HG03439 (cell line): ENCODE data around the gene ZNF521.
"Not testable (repeated sequence)": the region's sequence is repeated elsewhere in the genome, so short reads cannot be mapped to it uniquely, and the experiment has no call there.

Experiments used
- ATAC-seq: cut with Tn5 transposase; IDR thresholded peaks from one replicate; pipeline ENCODE4 v1.9.1; 2021; ENCODE audit warnings: mild to moderate bottlenecking, moderate library complexity; ENCODE audit not compliant: unreplicated experiment

ZNF521 gene

DNA sequence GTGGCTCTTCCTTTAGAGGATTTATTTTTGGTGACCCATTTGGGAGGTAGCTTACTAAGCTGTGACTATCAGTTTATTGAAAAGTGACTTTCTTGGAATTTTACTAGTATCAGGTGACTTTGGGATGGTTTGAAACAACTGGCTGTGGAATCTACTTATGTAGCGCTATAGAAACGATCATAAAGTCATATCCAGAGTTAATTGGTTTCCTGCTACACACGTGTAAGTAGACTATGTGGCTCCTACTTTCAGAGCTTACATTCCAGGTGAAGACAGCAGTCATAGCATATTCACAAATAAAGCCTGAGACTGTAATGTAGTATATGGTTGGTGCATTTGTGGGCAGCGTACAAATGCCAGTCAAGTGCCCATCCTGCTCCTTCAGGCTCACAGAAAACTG is 308.9 kb downstream of the ZNF521 start:
- ATAC-seq, result no peak

GRCh38 chr18:25042641-25043051 is 309.3 kb downstream of the ZNF521 start:
- no peak for ATAC-seq

DNA sequence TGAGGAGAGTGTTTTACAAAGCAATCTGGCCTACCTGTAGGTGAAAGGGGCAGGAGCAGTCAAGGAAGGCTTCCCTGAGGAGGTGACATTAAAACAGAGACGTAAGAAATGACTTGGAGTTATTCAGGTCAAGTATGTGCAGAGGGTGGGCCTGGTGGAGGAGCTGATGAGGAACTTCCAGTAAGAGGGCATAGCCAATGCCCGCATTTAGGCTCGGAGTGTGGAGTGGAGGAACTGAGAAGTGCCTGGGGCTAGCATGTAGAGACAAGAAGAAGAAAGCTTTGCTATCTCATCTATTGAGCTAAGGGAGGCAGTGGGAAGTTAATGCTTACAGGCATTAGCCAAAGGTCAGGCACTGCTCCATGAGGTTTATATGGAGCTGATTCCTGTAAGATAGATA is 312.2 kb downstream of the ZNF521 start:
- ATAC-seq, result no peak

DNA sequence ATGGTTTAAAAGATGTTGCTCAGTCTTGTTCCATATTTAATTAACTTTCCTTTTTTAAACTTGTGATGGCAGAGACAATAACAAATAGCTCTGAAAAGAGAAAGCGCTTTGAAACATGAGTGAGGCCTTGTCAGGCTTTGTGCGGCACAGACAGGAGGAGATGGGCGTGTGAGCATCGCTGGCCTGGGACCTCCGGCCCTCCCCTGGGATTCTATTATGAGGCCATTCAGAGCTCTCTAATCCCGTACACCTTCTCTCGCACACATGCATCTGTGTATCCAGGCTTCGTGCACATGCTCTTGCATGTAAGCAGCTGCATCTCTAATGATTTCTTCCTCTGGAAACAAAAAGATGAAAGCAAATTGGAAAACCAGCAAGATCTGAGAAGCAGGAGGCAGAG is 313.7 kb downstream of the ZNF521 start:
- ATAC-seq, result no peak

GRCh38 chr18:25033747-25034471 is 318.1 kb downstream of the ZNF521 start:
- no peak for ATAC-seq

DNA sequence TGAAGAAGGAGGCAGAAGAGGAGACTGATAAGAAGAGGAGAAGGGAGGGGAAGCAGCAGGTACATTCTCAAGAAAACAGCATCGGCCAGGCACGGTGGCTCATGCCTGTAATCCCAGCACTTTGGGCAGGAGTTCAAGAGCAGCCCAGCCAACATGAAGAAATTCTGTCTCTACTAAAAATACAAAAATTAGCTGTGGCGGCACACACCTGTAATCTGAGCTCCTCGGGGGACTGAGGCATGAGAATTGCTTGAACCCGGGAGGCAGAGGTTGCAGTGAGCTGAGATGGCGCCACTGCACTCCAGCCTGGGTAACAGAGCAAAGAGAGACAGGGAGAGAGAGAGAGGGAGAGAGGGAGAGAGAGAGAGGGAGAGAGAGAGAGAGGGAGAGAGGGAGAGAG is 318.8 kb downstream of the ZNF521 start:
- ATAC-seq, result not testable (repeated sequence)

DNA sequence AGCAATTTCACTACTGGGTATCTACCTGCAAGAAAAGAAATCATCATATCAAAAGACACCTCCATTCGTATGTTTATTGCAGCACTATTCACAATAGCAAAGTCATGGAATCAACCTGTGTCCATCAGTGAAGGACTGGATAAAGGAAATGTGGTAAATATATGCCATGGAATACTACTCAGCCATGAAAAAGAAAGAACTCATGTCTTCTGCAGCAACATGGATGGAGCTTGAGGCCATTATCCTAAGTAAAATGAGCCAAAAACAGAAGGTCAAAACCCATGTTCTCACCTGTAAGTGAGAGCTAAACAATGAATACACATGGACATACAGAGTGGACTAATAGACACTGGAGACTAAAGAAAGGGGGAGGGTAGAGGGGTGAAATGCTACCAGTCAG is 322.2 kb downstream of the ZNF521 start:
- ATAC-seq, result no peak

DNA sequence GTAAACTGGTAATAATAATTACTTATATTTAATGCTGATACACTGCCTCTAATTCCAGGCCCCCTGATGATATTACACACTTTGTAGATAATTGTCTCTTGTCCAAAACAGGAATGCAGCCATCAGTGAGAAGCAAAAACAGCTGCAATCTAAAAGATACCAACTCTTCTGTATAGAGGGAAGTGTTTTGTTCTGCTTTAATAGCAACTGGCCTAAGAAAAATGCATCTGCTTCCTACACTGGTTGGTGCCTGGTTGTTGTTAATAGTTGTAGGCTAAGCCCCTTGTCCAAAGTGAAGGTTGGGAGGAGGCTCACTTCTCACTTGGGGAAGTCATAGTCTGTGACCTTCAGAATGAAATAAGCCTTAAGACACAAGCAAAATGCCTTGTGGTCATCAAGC is 332.0 kb downstream of the ZNF521 start:
- ATAC-seq, result no peak

DNA sequence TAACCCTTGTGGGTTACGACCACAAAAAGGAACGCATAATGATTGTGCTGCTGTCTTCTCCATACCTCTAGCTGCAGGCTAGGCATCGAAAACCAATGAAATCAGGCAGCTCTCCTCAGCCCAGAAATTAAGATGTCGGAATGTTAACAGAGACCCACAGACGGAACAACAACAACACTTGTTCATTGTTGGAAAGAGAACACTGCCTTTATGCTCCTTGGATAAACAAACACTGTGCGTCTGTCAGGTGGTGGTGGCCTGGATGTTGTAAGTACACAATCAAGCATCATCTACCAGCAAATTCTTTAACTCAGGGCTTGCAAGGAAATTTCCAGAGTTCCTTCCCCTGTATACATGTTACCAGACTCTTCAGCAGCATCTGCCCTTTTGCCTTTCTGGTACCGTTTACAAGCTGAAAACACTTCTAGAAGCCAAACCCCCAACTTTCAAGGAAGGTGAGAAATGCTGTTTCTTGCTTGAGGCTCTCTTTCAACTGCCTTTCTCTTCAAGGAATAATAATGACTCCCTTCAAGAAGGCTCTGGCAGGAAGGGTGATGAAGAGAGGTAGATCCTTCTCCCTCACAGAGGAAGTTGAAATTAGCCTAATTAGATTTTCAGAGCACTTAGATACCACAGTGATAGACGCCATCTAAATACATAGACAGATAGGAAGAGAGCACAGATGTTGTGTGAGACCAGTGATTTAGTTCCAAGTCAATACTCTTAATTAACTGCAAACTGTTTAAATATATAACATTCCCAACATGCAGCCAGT is 332.7 kb downstream of the ZNF521 start:
- no peak for ATAC-seq

- ATAC-seq, result no peak
Observed at GRCh38 chr18:25016666-25017065, 335.3 kb downstream of the ZNF521 start.

DNA sequence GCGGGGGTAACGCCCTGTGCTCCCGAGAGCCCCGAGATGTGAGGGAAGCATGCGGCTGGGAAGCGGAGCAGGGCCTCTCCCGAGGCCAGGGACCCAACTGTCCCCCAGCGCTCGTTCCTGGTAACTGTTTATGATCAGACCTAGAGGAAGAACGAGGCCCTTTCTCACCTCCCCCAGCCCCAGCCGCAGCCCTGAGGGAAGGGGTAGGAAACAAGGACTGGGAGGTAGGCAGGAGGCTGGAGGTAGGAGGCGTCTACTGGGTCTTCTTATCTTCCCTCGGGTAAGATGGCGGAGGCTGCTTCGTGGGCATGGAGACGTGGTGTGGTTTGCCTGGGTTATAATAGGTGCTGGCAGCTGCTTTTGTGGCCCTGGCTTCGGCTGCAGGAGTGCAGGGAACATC is 335.8 kb downstream of the ZNF521 start:
- ATAC-seq, result no peak
